Stimulated activated CD4-positive, alpha-beta T cell treated with anti-CD3 and anti-CD28 coated beads, Interleukin-4, amount 100 ng/mL, for 48 hours (primary cell): ENCODE results near the gene NBPF1.
"Not testable (repeated sequence)": the region's sequence is repeated elsewhere in the genome, so short reads cannot be mapped to it uniquely, and the experiment has no call there.

Experiments
- DNase-seq, 2 donors: peaks; one replicate each; pipeline ENCODE4 v3.0.0-alpha.2; 2020; ENCODE audit warnings: low read depth in 2 of 2

NBPF1 gene

DNA sequence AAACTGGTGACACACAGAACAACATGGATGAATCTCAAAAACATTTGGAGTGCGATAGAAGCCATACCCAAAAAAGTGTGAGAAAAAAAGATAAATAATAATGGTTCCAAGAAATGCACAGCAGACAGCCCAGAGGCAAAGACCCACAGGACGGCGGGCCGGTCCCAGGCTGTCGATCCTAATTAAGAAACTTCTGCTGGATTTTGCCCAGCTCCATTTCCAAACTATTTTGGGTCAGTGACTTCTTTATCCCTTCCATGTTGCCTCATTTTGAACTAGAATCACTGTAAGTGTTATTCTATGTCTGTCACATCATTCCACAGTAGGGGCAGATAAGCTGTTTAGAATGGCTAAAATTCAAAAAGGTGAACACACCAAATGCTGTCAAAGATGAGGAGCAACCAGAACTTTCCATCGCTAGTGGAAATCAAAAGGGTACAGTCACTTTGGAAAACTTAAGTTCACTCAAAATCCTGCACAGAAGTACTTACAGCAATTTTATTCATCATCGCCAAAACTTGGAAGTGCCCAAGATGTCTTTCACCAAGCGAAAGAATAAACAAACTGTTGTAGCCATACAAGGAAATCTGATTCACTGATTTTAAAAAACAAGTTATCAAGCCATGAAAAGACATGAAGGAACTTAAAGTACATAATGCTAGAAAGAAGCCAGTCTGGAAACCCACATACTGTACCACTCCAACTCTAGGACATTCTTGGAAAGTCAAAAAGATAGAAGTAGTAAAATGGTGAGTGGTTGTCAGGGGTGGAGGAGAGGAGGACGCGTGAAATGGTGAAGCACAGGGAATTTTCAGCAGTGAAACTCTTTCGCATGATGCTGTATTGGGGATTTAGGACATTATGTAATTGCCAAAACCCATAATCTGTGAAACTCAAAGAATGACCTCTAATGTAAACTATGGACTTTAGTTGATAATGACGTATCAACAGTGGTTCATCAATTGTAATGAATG lies 7.5 kb downstream of the NBPF1 start:
- DNase-seq, result no peak

DNA sequence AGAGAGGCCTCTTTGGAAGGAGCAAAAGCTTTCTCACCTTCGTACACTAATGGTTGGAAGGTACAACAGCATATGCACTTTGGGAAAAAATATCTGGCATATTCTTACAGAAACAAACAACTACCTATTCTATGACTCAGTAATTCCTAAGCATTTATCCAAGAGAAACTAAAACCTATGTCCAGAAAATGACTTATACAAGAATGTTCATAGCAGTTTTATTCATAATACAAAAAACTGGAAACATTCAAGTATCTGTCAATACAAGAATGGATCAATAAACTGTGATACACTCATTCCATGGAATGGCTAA lies 8.2 kb downstream of the NBPF1 start:
- no peak for DNase-seq

DNA sequence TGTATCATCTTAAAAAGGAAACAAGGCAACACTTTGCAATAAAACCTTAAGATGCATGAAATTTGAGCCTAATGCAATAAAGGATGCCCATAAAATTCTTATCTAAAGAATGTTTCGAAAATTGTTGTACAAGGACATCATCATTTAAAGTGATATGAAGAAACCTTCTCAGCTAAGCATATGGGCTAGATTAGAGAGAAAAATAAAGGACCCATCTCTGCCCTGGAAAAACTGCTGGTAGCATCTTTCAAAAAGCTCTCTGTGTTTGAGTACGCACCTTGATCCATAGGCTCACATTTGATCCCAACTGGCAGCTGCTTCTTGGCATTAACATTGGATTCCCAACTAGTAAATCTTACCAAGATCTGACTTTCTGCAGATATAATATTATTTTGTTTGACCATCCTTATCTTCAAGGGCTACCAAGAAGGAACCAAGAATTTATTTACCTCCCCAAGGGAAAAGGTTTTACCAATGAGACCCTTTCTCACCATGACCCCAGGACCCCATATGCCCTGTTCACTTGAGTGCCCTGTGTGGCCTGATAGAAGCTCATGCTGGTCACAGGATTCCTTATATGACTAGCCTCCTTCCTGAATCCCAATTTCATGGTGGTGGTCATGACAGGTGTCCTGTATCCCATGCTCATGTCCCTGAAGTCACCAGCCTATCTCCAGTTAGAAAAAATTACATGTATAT lies 8.7 kb downstream of the NBPF1 start:
- not testable (repeated sequence) for DNase-seq

DNA sequence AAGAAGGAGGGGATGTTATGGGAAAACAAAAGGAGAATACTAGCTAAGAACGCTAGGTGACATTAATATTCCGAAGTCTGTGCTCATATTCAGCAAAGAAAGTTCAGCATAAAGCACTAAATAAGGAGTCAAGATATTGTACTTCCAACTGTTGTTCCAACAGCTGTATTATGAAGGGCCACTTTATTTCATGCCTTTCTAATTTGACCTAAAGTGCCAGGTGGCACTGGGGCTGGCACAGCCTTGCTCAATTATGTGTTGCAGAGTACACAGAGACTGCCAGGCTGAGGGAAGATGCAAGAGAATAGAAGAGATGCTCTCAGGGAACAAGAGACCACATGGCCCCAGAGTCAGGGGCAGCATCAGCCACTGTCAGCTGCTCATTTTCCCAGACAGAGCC lies 9.7 kb downstream of the NBPF1 start:
- not testable (repeated sequence) for DNase-seq

DNA sequence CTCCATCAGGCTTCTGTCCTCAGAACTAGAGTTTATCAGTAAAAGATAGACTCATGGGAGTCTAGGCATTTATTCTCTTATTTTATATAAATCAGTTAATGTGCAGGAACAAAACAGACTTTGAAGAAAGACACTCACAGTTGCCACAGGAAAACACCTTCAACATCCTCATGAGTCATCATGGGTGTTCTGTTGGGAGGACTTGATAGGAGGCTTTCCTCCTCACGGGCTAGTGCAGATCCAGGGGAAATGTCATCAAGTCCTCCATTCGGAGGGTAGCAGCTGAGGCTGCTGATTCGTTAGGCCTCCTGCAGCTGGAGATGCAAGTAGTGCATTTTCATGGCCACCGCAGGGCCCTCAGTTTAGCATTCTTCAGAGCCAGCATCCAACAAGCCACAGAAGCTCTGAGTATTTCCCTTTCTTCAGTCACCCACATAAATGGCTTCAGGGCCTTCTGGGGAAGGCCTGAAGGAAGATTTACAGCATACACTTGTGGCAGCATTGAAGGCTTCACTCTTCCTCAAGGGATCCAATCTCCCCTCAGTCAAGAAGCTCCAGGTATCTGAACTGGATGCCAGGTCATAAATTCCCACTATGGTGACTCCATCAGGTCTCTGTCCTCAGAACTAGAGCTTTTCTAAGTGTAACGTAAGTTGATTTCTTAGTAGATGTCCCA lies 10.9 kb downstream of the NBPF1 start:
- not testable (repeated sequence) for DNase-seq

DNA sequence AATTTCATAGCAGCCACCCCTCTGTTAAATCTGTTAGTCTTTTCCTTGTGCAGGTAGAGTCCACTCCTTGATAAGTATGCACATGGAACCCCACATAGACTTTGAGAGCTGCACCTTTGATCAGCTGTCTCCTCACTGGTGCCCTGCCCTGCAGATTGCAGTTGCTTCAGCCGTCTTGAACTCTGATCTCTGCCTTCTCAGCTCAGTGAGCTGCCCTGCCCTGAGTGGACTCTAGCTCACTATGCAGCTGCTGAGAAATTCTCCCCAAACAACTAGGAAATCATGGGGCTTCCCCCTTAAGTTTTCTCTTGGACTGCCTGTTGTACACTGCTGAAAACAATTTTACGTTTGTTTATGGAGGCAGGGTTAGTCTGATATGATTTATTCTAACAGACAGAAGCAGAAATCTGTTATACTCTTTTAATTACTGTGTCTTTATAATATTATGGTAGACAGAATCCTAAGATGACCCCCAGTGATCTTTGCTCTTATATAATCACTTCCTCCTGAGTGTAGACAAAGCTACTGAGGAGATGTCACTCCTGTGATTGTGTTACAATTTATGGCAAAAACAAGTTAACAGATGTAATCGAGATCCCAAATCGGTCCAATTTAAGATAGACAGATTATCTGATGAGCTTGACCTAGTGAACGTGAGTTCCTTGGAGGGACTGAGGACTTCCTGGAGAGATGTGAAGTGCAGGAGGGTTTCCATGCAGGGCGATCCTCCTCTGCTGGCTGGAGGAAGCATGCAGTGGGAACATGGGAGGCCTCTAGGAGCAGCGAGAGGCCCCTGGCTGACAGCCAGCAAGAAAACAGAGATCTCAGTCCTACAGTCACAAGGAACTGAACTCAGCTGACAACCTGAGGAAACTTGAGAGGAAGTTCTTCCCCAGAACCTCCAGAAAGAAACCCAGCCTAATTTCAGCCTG lies 12.2 kb downstream of the NBPF1 start:
- DNase-seq, result not testable (repeated sequence)

DNA sequence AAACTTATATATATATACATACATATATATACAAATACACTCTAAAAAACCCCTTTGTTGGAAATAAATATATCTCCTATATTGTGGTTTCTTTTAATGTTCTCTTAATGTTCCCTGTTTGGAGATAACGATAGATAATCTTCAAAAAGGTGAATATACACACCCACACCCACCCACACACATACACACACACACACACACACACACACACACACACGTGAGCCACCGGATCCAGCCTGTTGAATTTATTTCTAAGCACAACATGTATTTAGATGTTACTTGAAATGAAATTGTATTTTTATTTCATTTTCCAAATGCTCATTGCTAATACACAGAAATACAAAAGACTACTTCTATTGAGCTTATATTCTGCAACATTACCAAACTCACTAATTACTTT lies 14.0 kb downstream of the NBPF1 start:
- not testable (repeated sequence) for DNase-seq

DNA sequence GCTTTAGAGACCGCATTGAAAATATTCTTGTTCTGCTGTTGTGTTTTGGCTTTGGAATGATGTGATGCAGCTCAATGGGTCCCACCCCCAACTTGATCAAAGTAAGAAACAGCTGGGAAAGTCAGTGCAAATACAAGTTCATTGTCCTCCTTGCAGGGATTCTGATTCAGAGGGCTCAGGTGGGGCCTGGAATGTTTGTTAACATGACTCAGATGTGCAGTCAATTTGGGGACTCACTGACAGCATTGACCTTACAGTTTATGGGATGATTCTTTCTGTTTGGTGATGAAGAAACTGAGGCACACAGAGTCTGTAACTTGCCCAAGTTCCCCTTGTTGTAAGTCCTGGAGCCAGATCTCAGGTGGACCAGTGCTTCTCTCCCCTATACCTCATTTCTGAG lies 18.1 kb downstream of the NBPF1 start:
- not testable (repeated sequence) for DNase-seq

DNA sequence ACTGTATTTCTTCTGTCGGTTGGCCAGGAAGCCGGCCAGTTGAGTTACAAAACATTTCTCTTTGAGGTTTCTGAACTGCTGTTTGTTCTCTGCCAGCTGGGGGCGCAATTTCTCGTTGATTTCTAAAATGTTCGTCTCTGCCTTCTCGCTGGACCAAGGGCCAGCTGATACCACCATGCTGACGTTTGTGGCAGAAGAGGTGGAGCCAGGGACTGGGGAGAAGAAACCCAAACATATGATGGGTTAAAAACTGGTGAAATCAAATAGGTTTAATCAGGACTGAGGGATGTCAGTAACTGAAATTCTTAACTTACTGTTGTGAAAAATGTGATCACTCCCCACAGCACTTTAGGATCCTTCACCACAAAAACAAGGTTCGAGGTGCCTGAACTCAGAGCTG lies 21.5 kb downstream of the NBPF1 start:
- DNase-seq, result not testable (repeated sequence)

DNA sequence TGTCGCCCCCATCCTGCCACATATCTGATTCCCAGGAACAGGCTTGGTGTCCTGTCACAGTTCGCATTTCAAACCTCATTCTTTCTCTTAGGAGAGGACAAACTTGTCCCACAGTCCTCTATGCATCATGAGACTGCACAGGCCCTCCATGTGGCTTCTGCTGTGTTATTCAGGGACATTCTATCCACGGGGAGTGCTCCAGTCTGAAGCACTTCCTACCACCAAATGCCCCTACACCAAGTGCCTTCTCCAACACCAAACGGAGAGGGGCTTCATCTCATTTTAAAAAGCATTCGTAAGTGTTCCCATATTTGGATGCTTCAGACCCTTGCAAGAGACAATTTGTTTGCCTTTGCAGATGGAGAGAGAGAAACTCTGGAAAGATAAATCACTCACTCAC lies 25.3 kb downstream of the NBPF1 start:
- not testable (repeated sequence) for DNase-seq

DNA sequence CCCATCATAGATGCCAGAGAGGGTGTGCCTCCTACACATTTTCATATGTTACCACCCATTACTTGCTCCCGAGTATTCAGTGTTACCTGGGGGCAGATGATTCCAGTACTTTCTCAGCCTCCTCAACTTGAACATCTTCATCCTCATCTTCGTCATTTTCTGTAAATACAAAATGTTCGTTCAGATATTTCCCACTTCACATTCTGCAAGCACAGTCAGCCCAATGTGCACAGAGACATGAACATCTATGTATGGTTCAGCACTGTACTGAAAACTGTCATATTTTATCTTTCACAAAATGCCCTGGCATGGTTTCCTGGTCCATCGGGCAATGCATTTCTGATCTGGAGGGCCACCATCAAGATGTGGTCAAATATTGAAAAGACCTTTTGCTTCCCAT lies 25.7 kb downstream of the NBPF1 start:
- not testable (repeated sequence) for DNase-seq

DNA sequence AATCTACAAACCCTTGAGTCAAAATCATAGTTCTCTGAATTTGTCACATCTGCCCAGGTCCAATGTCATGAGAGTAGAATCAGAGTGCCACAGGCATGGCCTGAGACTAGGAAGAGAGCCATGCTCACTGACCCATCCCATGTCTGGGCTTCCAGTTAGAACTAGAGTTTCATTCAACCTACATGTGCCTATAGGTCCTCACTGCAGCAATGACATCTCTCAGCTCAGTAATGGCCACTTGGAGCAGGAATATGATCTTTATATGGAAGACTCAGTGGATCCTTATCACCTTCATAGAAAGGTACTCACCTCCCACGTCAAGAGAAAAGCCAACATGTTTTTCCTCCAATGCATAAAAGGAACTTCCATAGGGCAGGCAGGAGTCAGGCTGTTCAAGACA lies 48.0 kb downstream of the NBPF1 start:
- not testable (repeated sequence) for DNase-seq

DNA sequence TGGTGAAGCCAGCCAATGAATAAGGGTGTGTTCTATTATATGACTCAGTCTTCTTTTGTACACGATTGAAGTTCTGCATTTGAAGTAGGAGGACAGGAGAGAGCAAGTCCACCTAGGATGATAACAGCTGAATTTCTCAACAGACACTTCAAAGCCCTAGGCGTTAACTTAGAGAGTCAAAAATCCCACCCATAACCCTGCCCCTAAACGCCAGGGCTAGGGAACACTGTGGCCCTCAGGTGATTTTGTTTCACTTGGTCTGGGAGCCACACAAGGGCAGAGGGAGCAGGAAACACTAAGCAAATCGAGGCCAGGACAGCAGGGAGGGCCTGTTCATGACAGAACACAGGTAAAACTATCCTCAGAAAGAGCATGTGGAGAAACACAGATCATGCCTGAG lies 52.3 kb downstream of the NBPF1 start:
- DNase-seq, result not testable (repeated sequence)

DNA sequence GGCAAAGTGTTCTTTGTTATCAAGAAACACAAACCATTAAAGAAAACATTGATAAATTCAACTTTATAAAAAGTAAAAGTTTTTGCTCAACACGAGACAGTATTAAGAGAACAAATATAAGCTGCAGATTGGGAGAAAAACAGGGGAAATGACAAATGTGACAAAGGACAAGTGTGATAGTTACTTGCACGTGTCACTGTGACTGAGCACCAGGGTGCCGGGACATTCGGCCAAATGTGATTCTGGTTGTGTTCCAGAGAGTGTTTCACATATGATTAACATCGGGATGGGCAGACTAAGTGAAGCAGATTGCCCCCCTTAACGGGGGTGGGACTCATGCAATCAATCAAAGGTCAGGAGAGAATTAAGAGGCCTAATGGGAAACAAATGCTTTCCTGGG lies 52.9 kb downstream of the NBPF1 start:
- DNase-seq, result not testable (repeated sequence)

DNA sequence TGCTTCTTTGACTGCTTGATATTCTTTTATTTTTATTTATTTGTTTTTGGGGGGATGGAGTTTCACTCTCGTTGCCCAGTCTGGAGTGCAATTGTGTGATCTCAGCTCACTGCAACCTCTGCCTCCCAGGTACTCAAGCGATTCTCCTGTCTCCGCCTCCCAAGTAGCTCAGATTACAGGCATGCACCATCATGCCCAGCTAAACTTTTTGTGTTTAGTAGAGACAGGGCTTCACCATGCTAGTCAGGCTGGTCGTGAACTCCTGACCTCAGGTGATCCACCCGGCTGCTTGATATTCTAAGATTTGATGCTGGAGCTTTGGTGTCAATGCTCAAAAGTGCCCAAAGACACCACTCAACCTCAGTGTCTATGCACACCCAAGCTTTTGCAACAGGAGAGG lies 53.7 kb downstream of the NBPF1 start:
- DNase-seq, result not testable (repeated sequence)

DNA sequence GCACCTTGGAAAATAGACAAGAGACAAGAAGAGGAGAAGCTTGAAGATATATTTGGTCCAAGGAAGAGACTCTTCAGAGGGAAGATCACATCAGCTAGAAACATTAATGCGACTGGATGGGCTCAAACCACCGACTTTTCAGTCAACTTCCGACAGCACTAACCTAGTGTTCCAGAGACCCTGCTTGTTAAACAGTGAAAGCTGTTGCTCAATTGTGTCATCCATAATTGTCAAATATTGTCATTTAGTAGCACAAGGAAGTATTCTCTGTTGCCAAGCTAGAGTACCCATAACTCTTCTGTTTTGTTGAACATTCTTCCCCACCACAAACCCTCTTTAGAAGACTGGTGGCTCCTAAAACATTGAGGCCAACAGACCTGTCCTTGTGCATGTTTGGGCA lies 56.3 kb downstream of the NBPF1 start:
- not testable (repeated sequence) for DNase-seq

DNA sequence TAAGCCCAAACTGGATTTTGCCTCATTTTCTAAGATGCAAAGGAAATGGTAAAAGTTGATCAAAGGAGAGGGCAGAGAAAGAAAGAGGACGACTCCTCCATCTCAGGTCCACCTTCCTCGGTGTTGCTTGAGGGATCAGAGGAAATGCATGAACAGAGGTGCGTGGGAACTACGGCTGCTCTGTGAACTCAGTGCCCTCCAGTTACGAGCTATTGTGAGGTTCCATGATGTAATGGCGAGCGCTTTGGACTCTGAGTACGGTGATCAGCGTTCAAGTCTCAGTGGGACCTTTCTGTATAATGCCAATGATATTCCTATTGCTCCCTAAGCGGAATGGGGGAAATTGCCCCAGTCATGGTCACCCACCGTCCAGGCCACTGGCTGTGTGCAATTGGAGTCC lies 60.1 kb downstream of the NBPF1 start:
- DNase-seq, result not testable (repeated sequence)

DNA sequence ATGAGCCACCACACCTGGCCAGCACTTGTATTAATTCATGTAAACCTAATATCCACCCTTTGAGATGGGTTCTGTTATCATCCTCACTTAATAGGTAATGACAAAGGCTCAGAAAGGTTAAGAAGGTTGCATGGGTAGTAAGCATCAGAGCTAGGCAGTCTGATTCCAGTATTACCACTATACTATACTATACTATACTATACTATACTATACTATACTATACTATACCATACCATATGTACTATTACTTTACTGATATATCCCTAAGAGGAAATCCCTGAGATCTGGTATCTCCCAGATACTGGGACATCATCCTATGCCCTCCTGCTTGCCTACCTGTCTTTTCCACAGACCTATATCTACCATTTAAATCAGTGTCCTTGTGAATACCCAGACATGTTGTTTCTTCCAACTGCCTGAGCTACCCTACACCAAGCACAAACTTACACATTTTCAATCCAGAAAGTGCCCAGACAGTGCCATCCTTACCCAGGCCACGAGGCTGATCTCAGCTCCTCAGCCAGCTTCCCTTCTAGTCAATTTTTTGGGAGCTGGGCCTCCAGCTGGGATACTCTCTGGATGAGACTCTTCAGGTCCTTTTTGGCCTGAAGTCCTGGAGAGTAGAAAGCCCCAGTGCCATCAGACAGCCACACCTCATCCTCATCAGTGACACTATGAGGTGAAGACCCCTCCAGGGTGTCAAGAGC lies 63.0 kb downstream of the NBPF1 start:
- not testable (repeated sequence) for DNase-seq

DNA sequence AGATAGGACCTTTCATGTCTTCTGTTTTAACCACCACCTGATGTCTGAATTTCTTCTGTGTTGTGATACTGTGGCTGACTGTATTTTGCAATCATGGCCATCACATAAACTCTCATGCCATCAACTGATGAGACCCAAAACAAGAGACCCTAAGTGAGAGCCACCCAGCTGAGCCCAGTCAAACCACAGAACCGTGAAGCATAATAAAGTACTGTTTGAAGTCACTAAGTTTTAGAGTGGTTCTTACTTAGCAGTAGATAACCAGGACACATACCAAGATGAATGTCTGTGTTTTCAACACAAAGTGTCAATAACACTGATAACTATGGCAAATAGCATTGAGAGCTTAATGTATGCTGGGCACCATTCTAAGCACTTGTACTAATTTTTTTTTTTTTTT lies 63.8 kb downstream of the NBPF1 start:
- not testable (repeated sequence) for DNase-seq

DNA sequence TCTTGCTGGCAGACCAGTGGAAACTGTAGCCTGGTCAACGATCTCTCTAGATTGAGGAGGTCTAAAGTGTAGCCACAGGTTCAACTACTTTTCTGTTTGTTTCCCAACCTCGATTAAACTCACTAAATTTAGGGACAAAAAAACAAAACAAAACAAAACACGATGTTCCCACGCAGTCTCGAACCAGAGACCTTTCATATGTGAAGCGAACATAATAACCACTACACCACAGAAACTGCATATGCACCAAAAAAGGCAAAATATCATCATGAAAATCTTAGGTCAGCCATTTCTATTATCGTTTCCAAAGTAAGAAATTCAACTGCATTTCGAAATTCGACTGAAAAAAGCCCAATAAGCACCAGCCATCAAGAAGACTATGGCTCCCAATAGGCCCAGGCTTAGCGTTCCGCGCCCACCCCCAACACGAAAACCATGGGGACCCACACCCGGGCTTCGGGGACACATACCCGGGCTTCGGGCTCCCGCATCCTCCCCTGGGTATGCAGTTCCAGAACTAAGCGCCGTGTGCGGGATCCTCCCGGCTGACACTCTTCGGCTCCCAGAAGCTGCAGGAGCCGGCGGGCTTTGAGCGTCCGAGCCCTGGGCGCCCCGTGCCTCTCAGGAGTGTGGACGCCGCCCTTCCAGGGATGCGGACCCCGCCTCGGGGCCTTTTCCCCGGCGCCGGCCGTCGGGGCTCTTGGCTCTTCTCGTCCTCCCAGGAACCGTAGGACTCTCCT lies 65.7 kb downstream of the NBPF1 start:
- not testable (repeated sequence) for DNase-seq
